SU-DHL-6 (cell line): ENCODE measurements around the gene L3HYPDH.

Experiments
- H2AFZ ChIP-seq: fragments of 200-600 bp; sonication (generic); 2 replicates; pipeline ENCODE4 v1.6.1; 2014; ENCODE audit warnings: low read depth, mild to moderate bottlenecking, moderate library complexity, mixed read lengths, antibody characterized with exemption, low read length; ENCODE audit not compliant: severe bottlenecking
- H3F3A ChIP-seq: fragments of 200-600 bp; shearing (Covaris generic); 2 replicates; pipeline ENCODE4 v1.6.0; 2016; ENCODE audit warnings: antibody characterized with exemption, mild to moderate bottlenecking; ENCODE audit not compliant: insufficient read depth
- H3K27ac ChIP-seq: fragments of 200-600 bp; sonication (generic); 2 replicates; pipeline ENCODE4 v1.5.1; 2016; ENCODE audit warnings: low read depth, mild to moderate bottlenecking, low read length, moderate library complexity, mixed read lengths
- H3K27me3 ChIP-seq: fragments of 200-600 bp; sonication (generic), shearing (Covaris generic); 2 replicates; pipeline ENCODE4 v1.6.0; 2014; ENCODE audit warnings: mild to moderate bottlenecking, low read length
- H3K36me3 ChIP-seq: fragments of 200-600 bp; sonication (generic); 2 replicates; pipeline ENCODE4 v1.6.1; 2014; ENCODE audit warnings: mild to moderate bottlenecking, low read length, mixed read lengths
- H3K4me2 ChIP-seq: fragments of 300-600, 200-600 bp; shearing (Covaris generic), sonication (generic); 2 replicates; pipeline ENCODE4 v1.6.0; 2014; ENCODE audit warnings: low read length, low read depth, mild to moderate bottlenecking; ENCODE audit not compliant: poor library complexity, severe bottlenecking
- H3K4me3 ChIP-seq: fragments of 200-600 bp; sonication (generic); 2 replicates; pipeline ENCODE4 v1.5.1; 2014; ENCODE audit warnings: antibody characterized with exemption, low read length, mild to moderate bottlenecking, mixed read lengths; ENCODE audit not compliant: insufficient read depth, poor library complexity, severe bottlenecking
- H3K79me2 ChIP-seq: fragments of 200-600 bp; sonication (generic); 2 replicates; pipeline ENCODE4 v1.6.1; 2014; ENCODE audit warnings: mild to moderate bottlenecking, low read length, moderate library complexity; ENCODE audit not compliant: insufficient read depth
- H3K9ac ChIP-seq: fragments of 200-600 bp; sonication (generic); 2 replicates; pipeline ENCODE4 v1.7.0; 2014; ENCODE audit warnings: mild to moderate bottlenecking, low read length
- H3K9me2 ChIP-seq: fragments of 200-600 bp; sonication (generic); replicated peaks from 2 replicates; pipeline ENCODE4 v1.6.1; 2014; ENCODE audit warnings: low read length; ENCODE audit not compliant: insufficient read depth
- H3K9me3 ChIP-seq: fragments of 200-600 bp; sonication (generic); 2 replicates; pipeline ENCODE4 v1.6.1; 2014; ENCODE audit warnings: low read length, mixed read lengths; ENCODE audit not compliant: insufficient read depth
- H4K20me1 ChIP-seq: fragments of 200-600 bp; sonication (generic); 2 replicates; pipeline ENCODE4 v1.6.1; 2014; ENCODE audit warnings: low read depth, mild to moderate bottlenecking, antibody characterized with exemption, low read length, moderate library complexity, mixed read lengths
- EZH2phosphoT487 ChIP-seq: fragments of 200-600 bp; sonication (generic), shearing (Covaris generic); conservative IDR thresholded peaks from 2 replicates; pipeline ENCODE4 v1.6.1; 2018; ENCODE audit warnings: mild to moderate bottlenecking, antibody characterized with exemption, low read length, moderate library complexity, mixed read lengths
- TF ChIP-seq, protein P1 (sequence below): fragments of 200-600 bp; sonication (generic); IDR thresholded peaks from one replicate; pipeline ENCODE4 v1.5.1; 2017; ENCODE audit warnings: antibody characterized with exemption, mild to moderate bottlenecking, low read length, moderate library complexity; ENCODE audit not compliant: insufficient read depth, poor library complexity, severe bottlenecking

L3HYPDH gene

DNA sequence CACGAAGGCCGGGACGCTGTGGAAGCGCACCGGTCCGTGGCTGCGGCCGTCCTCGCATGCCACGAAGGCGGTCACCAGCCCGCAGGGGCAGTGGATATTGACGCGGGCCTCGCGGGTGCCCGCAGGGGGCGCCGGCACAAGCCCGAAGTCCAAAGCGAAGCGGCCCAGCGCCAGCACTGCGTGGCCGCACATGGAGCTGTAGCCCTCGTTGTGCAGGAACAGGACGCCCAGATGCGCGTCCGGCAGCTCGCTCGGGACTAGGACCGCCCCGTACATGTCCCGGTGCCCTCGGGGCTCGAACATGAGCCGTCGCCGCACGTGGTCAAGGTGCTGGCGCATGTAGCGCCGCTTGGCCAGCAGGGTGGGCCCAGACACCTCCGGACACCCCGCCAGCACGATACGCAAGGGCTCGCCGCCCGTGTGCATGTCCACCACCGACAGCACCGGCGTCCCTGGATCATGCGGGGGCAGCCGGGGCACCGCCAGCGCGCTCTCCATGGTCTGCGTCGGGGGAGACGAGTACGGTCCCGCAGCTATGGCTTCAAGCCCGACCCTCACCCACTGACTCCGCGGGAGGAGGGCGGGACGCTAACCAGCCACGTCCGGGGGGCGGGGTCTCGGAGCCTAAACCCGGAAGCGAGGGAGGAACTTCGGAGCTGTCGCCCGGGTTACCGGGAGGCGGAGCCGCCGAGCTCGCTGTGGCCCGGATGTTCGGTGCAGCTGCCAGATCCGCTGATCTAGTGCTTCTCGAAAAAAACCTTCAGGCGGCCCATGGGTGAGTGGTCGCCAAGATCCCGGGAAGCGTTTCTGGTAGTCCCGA is at the start of gene L3HYPDH, which contains the start of gene JKAMP:
Gene L3HYPDH (minus strand): TSS at position 590 of the 820 bp plus-strand sequence. CDS start 92 bp downstream, at position 498.
Gene JKAMP (plus strand): TSS at position 699 of the 820 bp plus-strand sequence. CDS start 73 bp downstream, at position 772.
- no peaks in the 10 kb centered on the region for H3K27me3 ChIP-seq
- peak within 1 kb of the TSS; percentile 91 for H3K9ac ChIP-seq
- H3K4me3 ChIP-seq, result peak within 1 kb of the TSS; percentile 93
- peaks cover 13% of the 10 kb centered on the region for H3K36me3 ChIP-seq
- no peaks in the 10 kb centered on the region for H4K20me1 ChIP-seq
- peaks cover 54% of the 10 kb centered on the region for H3K79me2 ChIP-seq
- H3K4me2 ChIP-seq, result peak within 1 kb of the TSS; percentile 78
- no peaks in the 10 kb centered on the region for H3K9me3 ChIP-seq
- peak within 1 kb of the TSS; percentile 51 for H3K27ac ChIP-seq
- H3F3A ChIP-seq, result peaks cover 4% of the 10 kb centered on the region; the same call in 1 of the 2 replicates
- H2AFZ ChIP-seq, result peak within 1 kb of the TSS; percentile 82
- H3K9me2 ChIP-seq, result no peaks in the 10 kb centered on the region
- TF ChIP-seq EZH2phosphoT487, result no peak
- TF ChIP-seq, protein P1, sequence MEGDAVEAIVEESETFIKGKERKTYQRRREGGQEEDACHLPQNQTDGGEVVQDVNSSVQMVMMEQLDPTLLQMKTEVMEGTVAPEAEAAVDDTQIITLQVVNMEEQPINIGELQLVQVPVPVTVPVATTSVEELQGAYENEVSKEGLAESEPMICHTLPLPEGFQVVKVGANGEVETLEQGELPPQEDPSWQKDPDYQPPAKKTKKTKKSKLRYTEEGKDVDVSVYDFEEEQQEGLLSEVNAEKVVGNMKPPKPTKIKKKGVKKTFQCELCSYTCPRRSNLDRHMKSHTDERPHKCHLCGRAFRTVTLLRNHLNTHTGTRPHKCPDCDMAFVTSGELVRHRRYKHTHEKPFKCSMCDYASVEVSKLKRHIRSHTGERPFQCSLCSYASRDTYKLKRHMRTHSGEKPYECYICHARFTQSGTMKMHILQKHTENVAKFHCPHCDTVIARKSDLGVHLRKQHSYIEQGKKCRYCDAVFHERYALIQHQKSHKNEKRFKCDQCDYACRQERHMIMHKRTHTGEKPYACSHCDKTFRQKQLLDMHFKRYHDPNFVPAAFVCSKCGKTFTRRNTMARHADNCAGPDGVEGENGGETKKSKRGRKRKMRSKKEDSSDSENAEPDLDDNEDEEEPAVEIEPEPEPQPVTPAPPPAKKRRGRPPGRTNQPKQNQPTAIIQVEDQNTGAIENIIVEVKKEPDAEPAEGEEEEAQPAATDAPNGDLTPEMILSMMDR, result peak; percentile 49

DNA sequence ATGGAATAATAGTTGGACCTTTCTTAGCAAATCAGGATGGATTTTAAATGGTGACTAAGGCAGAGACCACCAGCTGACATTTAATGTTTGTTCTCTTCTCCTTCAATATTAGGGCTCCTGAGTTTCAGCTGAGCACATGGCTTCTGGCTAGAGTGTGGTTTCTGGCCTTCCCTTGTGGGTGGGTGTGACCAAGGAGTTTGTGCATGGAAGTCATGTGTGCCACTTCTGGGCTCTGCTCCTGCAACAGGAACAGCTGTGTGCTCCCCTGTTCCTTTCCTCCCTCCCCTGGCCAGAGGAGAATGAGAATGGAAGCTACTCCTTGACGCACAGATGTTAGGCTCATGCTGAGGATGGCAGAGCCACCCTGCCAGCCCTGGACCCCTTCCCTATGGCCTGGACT is 48.2 kb upstream of the L3HYPDH start:
- Histone ChIP-seq H3K4me3 (no peak overlapping the region), H3K27ac (no peak overlapping the region)

DNA sequence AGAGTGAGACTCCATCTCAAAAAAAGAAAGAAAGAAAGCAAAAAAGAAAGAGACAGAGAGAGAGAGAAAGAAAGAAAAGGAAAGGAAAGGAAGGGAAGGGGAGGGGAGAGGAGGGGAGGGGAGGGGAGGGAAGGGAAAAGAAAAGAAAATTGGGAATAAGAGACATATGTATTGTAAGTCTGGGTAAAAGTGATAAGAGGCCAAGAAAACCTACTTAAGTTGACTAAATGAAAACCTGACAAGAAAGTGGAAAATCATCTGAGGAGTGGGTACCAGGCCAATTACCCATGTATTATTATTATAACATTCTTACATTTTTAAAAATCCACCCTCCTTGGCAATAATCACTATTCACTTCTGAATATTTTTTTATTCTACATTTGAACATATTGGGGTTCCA is 46.1 kb upstream of the L3HYPDH start:
- no peaks in the 10 kb centered on the region for H3K9me2 ChIP-seq

More for the DNA sequence above, 48.2 kb upstream of the L3HYPDH start:
- no peaks in the 10 kb centered on the region for H3F3A ChIP-seq
- no peaks in the 10 kb centered on the region for H4K20me1 ChIP-seq
- no peak for TF ChIP-seq EZH2phosphoT487
- TF ChIP-seq, protein P1, result no peak
- H3K36me3 ChIP-seq, result no peaks in the 10 kb centered on the region
- H3K27me3 ChIP-seq, result no peaks in the 10 kb centered on the region; the same call in 1 of the 2 replicates
- H3K79me2 ChIP-seq, result no peaks in the 10 kb centered on the region
- H3K9me3 ChIP-seq, result peaks cover 8% of the 10 kb centered on the region; the same call in 1 of the 2 replicates
- H3K9ac ChIP-seq, result no peak overlapping the region
- H3K4me2 ChIP-seq, result no peak overlapping the region
- H2AFZ ChIP-seq, result no peak overlapping the region
- no peaks in the 10 kb centered on the region for H3K9me2 ChIP-seq

More for the DNA sequence above, 46.1 kb upstream of the L3HYPDH start:
- Histone ChIP-seq H4K20me1 (no peaks in the 10 kb centered on the region), H3K27me3 (no peaks in the 10 kb centered on the region; the same call in 1 of the 2 replicates), H3K4me2 (no peak overlapping the region), H2AFZ (no peak overlapping the region), H3K9ac (no peak overlapping the region), H3K36me3 (no peaks in the 10 kb centered on the region), H3K9me3 (peaks cover 10% of the 10 kb centered on the region; the same call in 1 of the 2 replicates), H3K4me3 (no peak overlapping the region), H3K27ac (no peak overlapping the region), H3K79me2 (no peaks in the 10 kb centered on the region), H3F3A (no peaks in the 10 kb centered on the region)
- TF ChIP-seq EZH2phosphoT487, result no peak
- TF ChIP-seq, protein P1, result no peak
